Ishikawa (cell line): ENCODE data around the gene ULK4.

ENCODE experiments used
- CEBPB ChIP-seq: IDR thresholded peaks from 2 replicates; pipeline ENCODE4 v1.6.1; 2012
- CREB1 ChIP-seq: IDR thresholded peaks from 2 replicates; pipeline ENCODE4 v1.6.1; 2012; ENCODE audit warnings: low read depth
- EP300 ChIP-seq: IDR thresholded peaks from 2 replicates; pipeline ENCODE4 v1.6.1; 2012; ENCODE audit warnings: borderline replicate concordance
- FOXM1 ChIP-seq: IDR thresholded peaks from 2 replicates; pipeline ENCODE4 v1.6.1; 2012; ENCODE audit warnings: low read depth, borderline replicate concordance
- MAX ChIP-seq: IDR thresholded peaks from 2 replicates; pipeline ENCODE4 v1.6.1; 2012
- RAD21 ChIP-seq: IDR thresholded peaks from 2 replicates; pipeline ENCODE4 v1.6.1; 2012; ENCODE audit warnings: low read depth
- REST ChIP-seq: IDR thresholded peaks from 2 replicates; pipeline ENCODE4 v1.6.1; 2012; ENCODE audit warnings: low read depth, mild to moderate bottlenecking
- TAF1 ChIP-seq: IDR thresholded peaks from 2 replicates; pipeline ENCODE4 v1.6.1; 2012; ENCODE audit warnings: low read depth, mild to moderate bottlenecking
- TCF12 ChIP-seq: IDR thresholded peaks from 2 replicates; pipeline ENCODE4 v1.6.1; 2012; ENCODE audit warnings: low read depth
- USF1 ChIP-seq: IDR thresholded peaks from 2 replicates; pipeline ENCODE4 v1.6.1; 2012
- YY1 ChIP-seq: IDR thresholded peaks from 2 replicates; pipeline ENCODE4 v1.6.1; 2012; ENCODE audit warnings: low read depth

- TF ChIP-seq FOXM1, result no peak
- peak; percentile 74 for TF ChIP-seq RAD21
- no peak for TF ChIP-seq CREB1
- TF ChIP-seq TAF1, result no peak
- TF ChIP-seq MAX, result no peak
- TF ChIP-seq USF1, result no peak
- TF ChIP-seq EP300, result no peak
- TF ChIP-seq YY1, result no peak
- TF ChIP-seq REST, result no peak
- no peak for TF ChIP-seq CEBPB
- no peak for TF ChIP-seq TCF12
Measured at GRCh38 chr3:41893977-41894376, 67.9 kb downstream of the ULK4 start.
